Vagina (tissue), 2 donors: ENCODE measurements around the gene OTOGL. TPM values are rescaled to one million over a fixed set of nuclear protein-coding genes. Genes with fewer than 3 reads are reported as not detected.

Source experiments
- DNase-seq, 2 donors: peaks; one replicate each; pipeline ENCODE4 v3.0.0-alpha.2; 2017; ENCODE audit errors: extremely low spot score in 2 of 2
- H3K27ac ChIP-seq: fragments of 200-600 bp; sonication (generic); one replicate; pipeline ENCODE4 v1.5.1; 2019
- H3K27me3 ChIP-seq: fragments of 200-600 bp; sonication (generic); one replicate; pipeline ENCODE4 v1.5.1; 2019
- H3K36me3 ChIP-seq, 2 donors: fragments of 200-600 bp; sonication (generic); one replicate each; pipeline ENCODE4 v1.5.1; 2017 to 2019
- H3K4me1 ChIP-seq: fragments of 200-600 bp; sonication (generic); one replicate; pipeline ENCODE4 v1.5.1; 2019
- H3K4me3 ChIP-seq, 2 donors: fragments of 200-600 bp; sonication (generic); 1 replicate in 1 of 2; 2 replicates in 1 of 2; pipeline ENCODE4 v1.5.1; 2016 to 2019
- H3K9me3 ChIP-seq: fragments of 200-600 bp; sonication (generic); one replicate; pipeline ENCODE4 v1.5.1; 2019
- CTCF ChIP-seq, 3 experiments: fragments of 450-650 bp in 2 of 3; fragments of 200-600 bp in 1 of 3; sonication (generic) in 1 of 3; IDR thresholded peaks; one replicate each; pipeline ENCODE4 v1.5.1; 2017 to 2019; ENCODE audit warnings: antibody characterized with exemption in 3 of 3, mild to moderate bottlenecking in 2 of 3, moderate library complexity in 2 of 3
- POLR2A ChIP-seq, 2 donors: fragments of 450-650 bp; IDR thresholded peaks; one replicate each; pipeline ENCODE4 v1.6.1; 2017; ENCODE audit warnings: antibody characterized with exemption in 2 of 2, mild to moderate bottlenecking in 2 of 2, moderate library complexity in 2 of 2
- POLR2AphosphoS5 ChIP-seq, 2 donors: sonication (generic); formaldehyde crosslinking; IDR thresholded peaks; one replicate each; pipeline ENCODE4 v1.9.0; 2017; ENCODE audit warnings: antibody characterized with exemption in 2 of 2, mild to moderate bottlenecking in 2 of 2, low read depth in 1 of 2; ENCODE audit not compliant: insufficient read depth in 1 of 2
- intact Hi-C: fragments of 100-400 bp; cut with DNase I; formaldehyde crosslinking; loops from one replicate; pipeline ENCODE4 v1.15.1; 2023
- total RNA-seq: library from RNA; depleted of rRNA; stranded (reverse); fragments of >200 nt; gene quantifications from one replicate; pipeline ENCODE4 v1.2.3, GENCODE V29; 2016

The OTOGL gene
- total RNA-seq, 1 donor from 2014 or later, result under 0.01 TPM

DNA sequence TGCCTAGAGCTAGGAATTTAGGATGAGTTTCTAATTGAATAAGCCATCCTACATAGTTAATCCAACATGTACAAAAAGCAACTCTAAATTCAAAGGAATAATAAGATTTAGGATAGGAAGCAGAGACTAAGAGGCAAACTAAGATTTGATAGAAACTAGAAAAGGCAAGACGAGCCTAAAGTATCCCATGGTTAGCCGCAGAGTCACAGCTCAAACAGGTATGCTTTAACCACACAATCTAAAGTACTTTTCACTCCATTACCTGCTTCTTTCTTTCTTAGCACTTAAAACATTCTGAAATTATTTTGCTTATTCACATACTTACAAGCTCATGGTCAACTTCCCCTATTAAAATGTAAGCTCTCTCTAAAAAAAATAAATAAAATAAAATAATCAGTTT is 51.8 kb downstream of the OTOGL start:
- no peak for DNase-seq
- TF ChIP-seq CTCF (IDR thresholded peaks at IDR 0.05), result no peak
- no peak for TF ChIP-seq POLR2A (IDR thresholded peaks at IDR 0.05)
- Histone ChIP-seq H3K36me3 (no peaks in the 10 kb centered on the region), H3K9me3 (no peaks in the 10 kb centered on the region), H3K27ac (no peak overlapping the region), H3K4me1 (no peaks in the 10 kb centered on the region), H3K27me3 (no peaks in the 10 kb centered on the region), H3K4me3 (no peak overlapping the region)
- intact Hi-C loops, result no loop called here

- Histone ChIP-seq H3K9me3 (no peaks in the 10 kb centered on the region), H3K27me3 (no peaks in the 10 kb centered on the region), H3K27ac (no peak overlapping the region), H3K4me3 (no peak overlapping the region), H3K4me1 (no peaks in the 10 kb centered on the region), H3K36me3 (no peaks in the 10 kb centered on the region)
- TF ChIP-seq POLR2A (IDR thresholded peaks at IDR 0.05) (no peak), CTCF (IDR thresholded peaks at IDR 0.05) (no peak), POLR2AphosphoS5 (IDR thresholded peaks at IDR 0.05; ENCODE audit: insufficient read depth in 1 of 2, low read depth in 1 of 2) (no peak)
- intact Hi-C loops, result no loop called here
- DNase-seq, result no peak
These were observed 54.9 kb downstream of the OTOGL start for GRCh38 chr12:80154261-80154660.

GRCh38 chr12:80156306-80156705 is 57.0 kb downstream of the OTOGL start:
- no peak for DNase-seq
- no peaks in the 10 kb centered on the region for H3K36me3 ChIP-seq
- no peaks in the 10 kb centered on the region for H3K4me1 ChIP-seq
- no peaks in the 10 kb centered on the region for H3K27me3 ChIP-seq
- intact Hi-C loops, result no loop called here
- no peaks in the 10 kb centered on the region for H3K9me3 ChIP-seq
- H3K4me3 ChIP-seq, result no peak overlapping the region
- no peak overlapping the region for H3K27ac ChIP-seq
- no peak for TF ChIP-seq POLR2A (IDR thresholded peaks at IDR 0.05)

DNA sequence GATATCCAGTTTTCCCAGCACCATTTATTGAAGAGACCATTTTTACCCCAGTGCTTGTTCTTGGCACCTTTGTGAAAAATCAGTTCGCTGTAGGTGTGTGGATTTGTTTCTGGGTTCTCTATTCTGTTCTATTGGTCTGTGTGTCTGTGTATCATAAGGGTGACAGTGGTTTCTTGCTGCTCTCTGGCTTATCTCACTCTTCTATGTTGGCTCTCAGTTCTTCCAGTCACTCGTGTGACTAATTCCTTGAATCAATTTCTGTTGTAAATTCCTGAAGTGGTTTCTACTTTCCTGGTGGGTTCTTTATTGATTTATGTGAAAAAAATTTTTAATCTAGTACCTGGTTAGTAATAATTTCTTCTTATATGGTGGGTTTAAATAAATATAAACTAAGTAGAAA is 58.3 kb downstream of the OTOGL start:
- no peak for TF ChIP-seq CTCF (IDR thresholded peaks at IDR 0.05)
- no peak for TF ChIP-seq POLR2A (IDR thresholded peaks at IDR 0.05)
- TF ChIP-seq POLR2AphosphoS5 (IDR thresholded peaks at IDR 0.05; ENCODE audit: insufficient read depth in 1 of 2, low read depth in 1 of 2), result no peak

GRCh38 chr12:80161612-80162011 is 62.3 kb downstream of the OTOGL start:
- no peak for TF ChIP-seq POLR2AphosphoS5 (IDR thresholded peaks at IDR 0.05; ENCODE audit: insufficient read depth in 1 of 2, low read depth in 1 of 2)
- TF ChIP-seq POLR2A (IDR thresholded peaks at IDR 0.05), result no peak
- no peak for TF ChIP-seq CTCF (IDR thresholded peaks at IDR 0.05)
- Histone ChIP-seq H3K36me3 (no peaks in the 10 kb centered on the region), H3K4me1 (no peaks in the 10 kb centered on the region), H3K27me3 (no peaks in the 10 kb centered on the region), H3K4me3 (no peak overlapping the region), H3K9me3 (no peaks in the 10 kb centered on the region), H3K27ac (no peak overlapping the region)
- intact Hi-C loops, result no loop called here
- no peak for DNase-seq

More for the DNA sequence above, 58.3 kb downstream of the OTOGL start:
- no peak for DNase-seq
- no peak overlapping the region for H3K4me3 ChIP-seq
- no peaks in the 10 kb centered on the region for H3K27me3 ChIP-seq
- H3K36me3 ChIP-seq, result no peaks in the 10 kb centered on the region
- H3K9me3 ChIP-seq, result no peaks in the 10 kb centered on the region
- intact Hi-C loops, result no loop called here
- H3K27ac ChIP-seq, result no peak overlapping the region
- no peaks in the 10 kb centered on the region for H3K4me1 ChIP-seq

- DNase-seq, result no peak
- H3K27me3 ChIP-seq, result no peaks in the 10 kb centered on the region
- TF ChIP-seq POLR2A (IDR thresholded peaks at IDR 0.05), result no peak
- TF ChIP-seq CTCF (IDR thresholded peaks at IDR 0.05), result no peak
- TF ChIP-seq POLR2AphosphoS5 (IDR thresholded peaks at IDR 0.05; ENCODE audit: insufficient read depth in 1 of 2, low read depth in 1 of 2), result no peak
- H3K36me3 ChIP-seq, result no peaks in the 10 kb centered on the region
- H3K4me1 ChIP-seq, result no peaks in the 10 kb centered on the region
- H3K9me3 ChIP-seq, result no peaks in the 10 kb centered on the region
- H3K4me3 ChIP-seq, result no peak overlapping the region
- intact Hi-C loops, result no loop called here
- no peak overlapping the region for H3K27ac ChIP-seq
These were observed 62.8 kb downstream of the OTOGL start for GRCh38 chr12:80162177-80162576.
